WTC11 (cell line): ENCODE data around the gene SOX15. TPM values are rescaled to one million over a fixed set of nuclear protein-coding genes. Genes with fewer than 3 reads are reported as not detected.

ENCODE experiments used
- ATAC-seq: fragments of 200-7000 bp; cut with Tn5 transposase; 2 replicates; pipeline ENCODE4 v1.10.0; 2021; ENCODE audit warnings: mild to moderate bottlenecking, moderate library complexity
- CTCF ChIA-PET: fragments of 300-600 bp; sonication (Branson Sonifier 250); formaldehyde crosslinking; loops from one replicate; lab custom pipeline; 2021; ENCODE audit warnings: antibody characterized with exemption; lab: Charles Lee
- POLR2A ChIA-PET: fragments of 350-600 bp; sonication (Branson Sonifier 250); formaldehyde crosslinking; loops from one replicate; lab custom pipeline; 2021; ENCODE audit warnings: antibody characterized with exemption; lab: Charles Lee
- DNase-seq: peaks from one replicate; pipeline ENCODE4 v3.0.0; 2021; ENCODE audit warnings: low spot score
- H3K27ac Mint-ChIP-seq: 2 replicates; pipeline ENCODE4 v1.8.0; 2021; ENCODE audit warnings: mixed read lengths
- H3K27me3 Mint-ChIP-seq: 2 replicates; pipeline ENCODE4 v1.8.0; 2021; ENCODE audit warnings: low read depth, mild to moderate bottlenecking, moderate library complexity, mixed read lengths
- H3K36me3 Mint-ChIP-seq: 2 replicates; pipeline ENCODE4 v1.8.0; 2021; ENCODE audit warnings: mixed read lengths
- H3K4me1 Mint-ChIP-seq: 2 replicates; pipeline ENCODE4 v1.8.0; 2022; ENCODE audit warnings: mixed read lengths
- H3K4me3 Mint-ChIP-seq: 2 replicates; pipeline ENCODE4 v1.8.0; 2021; ENCODE audit warnings: mild to moderate bottlenecking, moderate library complexity, mixed read lengths
- H3K9me3 Mint-ChIP-seq: 2 replicates; pipeline ENCODE4 v1.8.0; 2021; ENCODE audit warnings: mixed read lengths
- AFF4 ChIP-seq: sonication (generic); formaldehyde crosslinking; IDR thresholded peaks from 2 replicates; pipeline ENCODE4 v1.8.1; 2023; ENCODE audit warnings: mild to moderate bottlenecking, missing genetic modification reagents, borderline replicate concordance
- ARID4B ChIP-seq: sonication (generic); formaldehyde crosslinking; IDR thresholded peaks from 2 replicates; pipeline ENCODE4 v1.8.0; 2023; ENCODE audit warnings: missing genetic modification reagents, mild to moderate bottlenecking, borderline replicate concordance
- CTCF ChIP-seq: fragments of 200-600 bp; IDR thresholded peaks from 2 replicates; pipeline ENCODE4 v1.8.0; 2022; ENCODE audit warnings: antibody characterized with exemption
- EMX1 ChIP-seq: fragments of 250-450 bp; sonication (Bioruptor Pico); IDR thresholded peaks from 2 replicates; pipeline ENCODE4 v1.8.0; 2021; ENCODE audit warnings: mild to moderate bottlenecking
- ESRRA ChIP-seq: sonication (generic); formaldehyde crosslinking; IDR thresholded peaks from 2 replicates; pipeline ENCODE4 v1.8.1; 2022; ENCODE audit warnings: mild to moderate bottlenecking, missing genetic modification reagents, borderline replicate concordance
- FOXK1 ChIP-seq: sonication (generic); formaldehyde crosslinking; IDR thresholded peaks from 2 replicates; pipeline ENCODE4 v1.8.0; 2022; ENCODE audit warnings: mild to moderate bottlenecking, moderate library complexity, missing genetic modification reagents
- HMGXB4 ChIP-seq: sonication (generic); formaldehyde crosslinking; IDR thresholded peaks from 2 replicates; pipeline ENCODE4 v1.8.1; 2023; ENCODE audit warnings: mild to moderate bottlenecking, moderate library complexity, missing genetic modification reagents
- KAT7 ChIP-seq: sonication (generic); formaldehyde crosslinking; IDR thresholded peaks from 2 replicates; pipeline ENCODE4 v1.8.1; 2023; ENCODE audit warnings: missing genetic modification reagents, mild to moderate bottlenecking, borderline replicate concordance
- OVOL2 ChIP-seq: fragments of 250-450 bp; sonication (Bioruptor Pico); IDR thresholded peaks from 2 replicates; pipeline ENCODE4 v1.9.0; 2021; ENCODE audit warnings: mild to moderate bottlenecking, borderline replicate concordance
- RELA ChIP-seq: sonication (generic); formaldehyde crosslinking; IDR thresholded peaks from 2 replicates; pipeline ENCODE4 v1.8.1; 2022; ENCODE audit warnings: missing genetic modification reagents, mild to moderate bottlenecking, borderline replicate concordance
- SP1 ChIP-seq: sonication (generic); formaldehyde crosslinking; conservative IDR thresholded peaks from 2 replicates; pipeline ENCODE4 v1.8.1; 2022; ENCODE audit warnings: missing genetic modification reagents
- STAT6 ChIP-seq: sonication (generic); formaldehyde crosslinking; conservative IDR thresholded peaks from 2 replicates; pipeline ENCODE4 v1.8.1; 2023; ENCODE audit warnings: mild to moderate bottlenecking, low read depth, missing genetic modification reagents, moderate library complexity
- TEAD4 ChIP-seq: sonication (generic); formaldehyde crosslinking; IDR thresholded peaks from 2 replicates; pipeline ENCODE4 v1.8.0; 2022; ENCODE audit warnings: mild to moderate bottlenecking, missing genetic modification reagents
- ZMAT4 ChIP-seq: fragments of 250-450 bp; sonication (Bioruptor Pico); IDR thresholded peaks from 2 replicates; pipeline ENCODE4 v1.9.0; 2021; ENCODE audit warnings: mild to moderate bottlenecking
- ZNF281 ChIP-seq: sonication (generic); formaldehyde crosslinking; IDR thresholded peaks from 2 replicates; pipeline ENCODE4 v1.8.0; 2023; ENCODE audit warnings: mild to moderate bottlenecking, missing genetic modification reagents
- total RNA-seq: library from RNA; stranded (reverse); gene quantifications from 3 replicates; pipeline ENCODE4 v1.2.3, GENCODE V29; 2021

Gene SOX15
- total RNA-seq, 1 experiment from 2014 or later, result 19.9 TPM

- H3K27ac Mint-ChIP-seq, result no peak overlapping the region; the same call in 1 of the 2 replicates
- TF ChIP-seq CTCF (peak; percentile 41; the same call in 1 of the 2 replicates), KAT7 (CRISPR knock-in tag) (no peak)
- no peaks in the 10 kb centered on the region for H3K9me3 Mint-ChIP-seq
- ATAC-seq (peak; percentile 58), DNase-seq (peak; percentile 85)
- ChIA-PET CTCF (interaction anchor here (1.0 to 7.5 kb wide), 10 partner anchors 17 to 199 kb away, joined by 3 to 205 read pairs (median 16); partner anchors contain the start of genes ATP1B2, CD68, TP53 and WRAP53), POLR2A (interaction anchor here (0.7 to 5.8 kb wide), 3 partner anchors 14 to 53 kb away, joined by 3 to 68 read pairs (median 5); partner anchors contain the start of genes TP53 and WRAP53)
- no peak overlapping the region for H3K4me3 Mint-ChIP-seq
- H3K36me3 Mint-ChIP-seq, result no peaks in the 10 kb centered on the region
- H3K4me1 Mint-ChIP-seq, result peaks cover 35% of the 10 kb centered on the region
- H3K27me3 Mint-ChIP-seq, result no peaks in the 10 kb centered on the region
Measured at GRCh38 chr17:7634384-7634783, 44.5 kb upstream of the SOX15 start.

GRCh38 chr17:7633093-7633492 lies 43.2 kb upstream of the SOX15 start:
- POLR2A ChIA-PET, result interaction anchor here (0.6 to 5.8 kb wide), 4 partner anchors 18 to 83 kb away, joined by 5 to 68 read pairs (median 6); partner anchors contain the start of genes ATP1B2, TP53 and WRAP53
- no peaks in the 10 kb centered on the region for H3K36me3 Mint-ChIP-seq
- no peaks in the 10 kb centered on the region for H3K9me3 Mint-ChIP-seq
- peaks cover 35% of the 10 kb centered on the region for H3K4me1 Mint-ChIP-seq
- H3K4me3 Mint-ChIP-seq, result no peak overlapping the region
- no peaks in the 10 kb centered on the region for H3K27me3 Mint-ChIP-seq
- no peak overlapping the region for H3K27ac Mint-ChIP-seq
- peak; percentile 30 for ATAC-seq
- DNase-seq, result peak; percentile 31
- CTCF ChIA-PET, result interaction anchor here (0.5 to 7.5 kb wide), 30 partner anchors 9 to 1782 kb away, joined by 3 to 205 read pairs (median 6); partner anchors contain the start of genes ATP1B2, CD68, DNAH2 and EFNB3
- TF ChIP-seq RELA (CRISPR knock-in tag) (no peak), SP1 (CRISPR knock-in tag) (no peak), AFF4 (no peak), ARID4B (CRISPR knock-in tag) (no peak), HMGXB4 (no peak), FOXK1 (CRISPR knock-in tag) (no peak), ESRRA (CRISPR knock-in tag) (no peak), EMX1 (no peak), STAT6 (CRISPR knock-in tag) (no peak), ZMAT4 (CRISPR knock-in tag) (no peak), ZNF281 (no peak), TEAD4 (no peak), OVOL2 (CRISPR knock-in tag) (no peak)
